ENCODE results near the gene ZNF516.
"Not testable (repeated sequence)": the region's sequence is repeated elsewhere in the genome, so short reads cannot be mapped to it uniquely, and the experiment has no call there.

Gene ZNF516

GRCh38 chr18:76495006-76495370, at the start of gene ZNF516:
ZNF516 (minus strand) TSS chr18:76495242; CDS start chr18:76443054, 52,188 bp downstream.
- peak; percentile 86 for DNase-seq (ENCODE audit: low spot score)

DNA sequence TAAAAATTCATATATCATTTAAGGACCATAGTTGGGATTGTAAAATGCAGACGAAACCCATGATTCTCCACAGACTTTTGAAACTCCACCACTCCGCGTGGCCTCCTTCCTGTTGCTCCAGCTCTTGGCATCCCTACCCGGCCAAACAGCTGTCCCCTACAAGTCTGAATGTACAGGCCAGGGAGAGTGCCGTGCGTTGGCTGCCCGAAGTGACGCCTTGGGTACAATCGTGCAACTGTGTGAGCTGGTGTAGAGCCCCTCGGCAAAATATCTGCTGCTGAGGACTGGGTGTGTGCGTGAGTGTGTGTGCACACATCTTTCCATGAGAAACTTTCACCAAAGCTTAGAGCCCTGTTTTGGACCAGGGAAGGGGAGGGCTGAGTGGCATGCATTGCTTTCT, 43.8 kb upstream of the ZNF516 start:
- no peak for DNase-seq (ENCODE audit: low spot score)

DNA sequence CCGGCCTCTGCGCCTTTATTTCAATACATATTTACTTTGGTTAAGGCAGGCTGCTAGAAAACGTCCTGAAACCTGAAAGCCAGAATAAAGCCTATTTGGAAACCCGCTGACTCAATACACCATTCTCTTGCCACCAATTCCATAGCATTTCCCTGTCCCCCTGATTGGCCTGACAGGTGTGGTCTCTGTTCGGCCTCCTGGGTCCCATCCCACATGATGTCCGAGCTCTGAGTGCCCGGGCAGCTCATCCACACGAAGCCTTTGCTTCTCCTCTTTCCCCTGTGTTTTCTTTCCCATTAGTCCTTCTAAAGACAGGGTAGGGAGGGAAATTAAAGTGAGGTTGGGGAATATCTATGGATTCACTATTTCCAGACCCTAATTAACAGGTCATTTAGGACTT, 42.6 kb upstream of the ZNF516 start:
- no peak for DNase-seq (ENCODE audit: low spot score)

GRCh38 chr18:76536593-76536992, 41.6 kb upstream of the ZNF516 start:
- DNase-seq (ENCODE audit: low spot score) = not testable (repeated sequence)

GRCh38 chr18:76532875-76533274, 37.8 kb upstream of the ZNF516 start:
- no peak for DNase-seq (ENCODE audit: low spot score)

GRCh38 chr18:76530846-76531245, 35.8 kb upstream of the ZNF516 start:
- peak; percentile 88 for DNase-seq (ENCODE audit: low spot score)

DNA sequence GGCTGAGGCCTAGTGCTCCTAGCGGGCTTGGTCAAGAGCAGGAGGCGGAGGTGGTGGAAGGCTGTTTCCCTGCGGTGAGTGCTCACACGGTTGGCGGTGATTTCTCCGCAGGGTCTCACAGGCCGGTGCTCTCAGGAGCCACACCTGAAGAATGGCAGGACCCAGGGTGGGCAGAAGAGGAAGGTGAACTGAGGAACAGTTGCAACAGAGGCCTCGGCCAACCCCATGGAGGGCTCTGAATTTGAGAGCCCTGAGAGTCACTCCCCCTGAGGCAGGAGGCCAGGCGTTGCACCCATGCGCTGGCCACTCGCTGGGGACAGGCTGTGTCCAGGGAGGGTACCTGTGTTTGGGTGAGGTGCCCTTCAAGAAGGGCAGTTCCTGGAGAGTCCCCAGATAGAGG, 35.3 kb upstream of the ZNF516 start:
- no peak for DNase-seq (ENCODE audit: low spot score)

DNA sequence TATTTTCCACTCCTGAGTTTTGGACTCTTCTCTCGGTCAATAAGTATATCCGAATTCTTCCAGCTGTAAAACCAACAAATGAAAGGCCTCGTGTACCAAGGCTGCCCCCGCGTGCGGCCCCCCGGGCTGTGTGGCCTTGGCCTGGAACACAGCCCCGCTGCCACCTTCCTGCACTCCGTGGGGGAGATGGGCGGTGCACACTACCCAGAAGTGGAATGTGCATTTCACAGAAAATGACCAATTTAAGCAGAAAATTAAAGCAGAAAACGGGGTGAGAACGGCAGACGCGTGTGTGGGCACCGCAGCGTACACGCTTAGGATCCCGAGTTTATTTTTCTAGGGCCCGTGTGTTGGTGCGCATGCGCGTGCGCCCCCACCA, 34.4 kb upstream of the ZNF516 start:
- no peak for DNase-seq (ENCODE audit: low spot score)

GRCh38 chr18:76528477-76529432, 33.7 kb upstream of the ZNF516 start:
- DNase-seq (ENCODE audit: low spot score) = no peak

GRCh38 chr18:76525911-76526310, 30.9 kb upstream of the ZNF516 start:
- DNase-seq (ENCODE audit: low spot score) = no peak

DNA sequence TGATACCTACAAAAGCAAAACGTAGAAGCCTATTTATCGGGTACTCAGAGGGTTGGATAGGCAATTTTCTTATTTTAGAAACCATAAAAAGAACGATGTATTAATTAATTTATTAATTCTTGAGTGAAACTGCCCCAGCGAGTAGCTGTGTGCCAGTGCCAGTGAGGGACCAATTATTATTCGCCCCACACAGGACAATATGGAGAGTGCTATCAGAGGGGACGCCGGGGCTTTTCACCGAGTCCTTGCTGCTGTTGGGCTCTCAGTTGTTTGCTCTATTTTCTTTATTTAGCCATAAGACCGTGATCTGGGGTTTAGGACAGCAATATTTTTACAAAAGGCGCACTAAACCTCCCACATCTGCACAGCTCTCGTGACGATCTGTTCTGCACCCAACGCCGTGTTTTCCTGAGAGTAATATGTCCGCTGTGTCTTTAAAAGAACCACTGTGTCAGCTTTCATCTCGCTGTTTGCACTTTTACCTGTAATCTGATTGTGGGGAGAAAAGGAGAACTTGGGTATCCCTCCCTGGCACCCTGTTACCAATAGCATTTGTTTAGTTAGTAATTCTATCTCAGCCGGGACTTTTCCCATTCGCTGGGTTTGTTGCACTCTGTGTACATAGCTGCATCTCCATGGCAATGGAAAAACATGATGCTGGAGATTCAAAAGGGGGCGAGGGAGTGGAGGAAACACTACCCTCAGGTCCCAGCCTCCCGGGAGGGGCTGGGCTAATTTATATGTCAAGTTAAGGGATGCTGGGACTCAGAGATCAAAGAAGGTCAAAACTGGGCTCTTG, 30.1 kb upstream of the ZNF516 start:
- DNase-seq (ENCODE audit: low spot score) = no peak

GRCh38 chr18:76524477-76524876, 29.4 kb upstream of the ZNF516 start:
- no peak for DNase-seq (ENCODE audit: low spot score)

GRCh38 chr18:76522551-76522950, 27.5 kb upstream of the ZNF516 start:
- no peak for DNase-seq (ENCODE audit: low spot score)

DNA sequence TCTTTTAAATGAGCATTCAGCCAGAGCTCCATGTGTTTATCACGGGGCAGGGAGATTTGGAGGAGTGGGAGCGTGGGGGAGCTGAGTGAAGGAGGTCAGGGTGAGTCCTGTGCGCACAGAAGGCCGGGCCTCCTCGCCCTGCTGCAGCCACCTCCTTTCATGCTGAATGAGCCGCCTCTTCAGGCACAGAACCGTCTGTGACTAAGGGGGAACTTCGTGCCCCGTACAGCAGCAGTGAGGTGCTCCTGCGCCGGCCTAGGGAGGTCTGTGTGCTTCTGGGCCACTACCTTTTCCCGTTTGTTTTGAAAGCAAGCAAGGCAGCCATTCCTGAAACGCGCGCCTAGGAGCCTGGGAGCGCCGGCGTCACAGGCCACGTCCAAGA, 27.1 kb upstream of the ZNF516 start:
- no peak for DNase-seq (ENCODE audit: low spot score)

DNA sequence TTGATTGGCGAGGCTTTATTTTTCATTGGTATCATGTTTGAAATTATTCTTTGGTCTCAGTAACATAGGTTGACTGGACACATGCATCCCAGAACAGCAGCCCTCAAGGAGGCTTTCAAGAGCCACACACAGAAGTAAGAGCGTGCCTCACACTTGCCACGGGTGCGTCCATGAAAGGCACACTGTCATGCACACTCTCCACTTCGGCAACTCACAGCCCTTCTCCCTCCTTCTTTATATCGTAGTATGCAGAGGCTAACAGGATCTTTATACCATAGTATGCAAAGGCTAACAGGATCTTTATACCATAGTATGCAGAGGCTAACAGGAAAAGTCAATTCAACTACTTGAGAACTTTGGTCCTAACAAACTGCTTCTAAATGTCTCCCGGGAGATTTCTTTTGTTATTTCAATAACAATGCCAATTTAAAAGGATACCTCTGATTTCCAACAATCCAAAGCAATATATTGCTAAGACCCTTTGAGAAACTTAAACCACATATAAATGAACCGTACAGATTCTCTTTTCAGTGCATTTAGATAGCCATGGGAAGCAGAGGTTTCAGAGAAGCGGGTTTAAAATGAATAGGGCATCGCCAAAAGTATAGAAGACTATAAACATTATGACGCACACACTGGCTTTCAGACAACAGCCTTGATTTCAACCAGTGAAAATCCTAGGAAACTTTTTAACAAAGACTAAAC, 26.5 kb upstream of the ZNF516 start:
- no peak for DNase-seq (ENCODE audit: low spot score)

DNA sequence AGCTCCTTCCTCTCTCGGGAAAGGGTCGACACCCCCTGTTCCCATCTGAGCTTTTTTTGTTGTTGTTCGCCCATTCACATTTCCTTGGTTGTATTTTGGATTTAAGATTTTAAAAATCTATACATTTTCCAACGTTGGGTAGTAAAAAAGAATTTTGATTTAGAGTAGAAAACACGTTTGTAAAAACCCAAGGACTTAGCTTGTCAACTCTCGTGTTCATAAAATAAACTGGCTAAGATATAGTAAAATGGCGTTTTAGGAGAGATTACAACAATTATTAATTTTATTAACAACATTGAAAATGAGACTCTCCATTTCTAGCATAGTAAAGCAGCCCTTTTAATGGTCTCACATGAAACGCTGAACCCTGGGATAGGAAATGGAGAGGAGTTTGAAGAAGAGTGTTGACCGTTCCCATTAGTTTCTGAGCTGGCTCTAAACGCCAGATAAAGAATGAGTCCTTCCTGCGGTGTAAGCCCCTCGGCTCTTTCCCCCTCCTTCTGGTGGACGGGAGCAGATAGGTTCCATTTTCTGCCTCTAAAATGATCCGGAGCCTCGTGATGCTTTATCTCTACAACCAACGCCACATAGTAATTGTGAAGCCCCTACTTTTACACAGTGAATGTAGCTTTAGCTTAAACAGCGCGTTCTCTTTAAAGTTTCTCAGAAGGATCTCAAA, 24.0 kb upstream of the ZNF516 start:
- no peak for DNase-seq (ENCODE audit: low spot score)

DNA sequence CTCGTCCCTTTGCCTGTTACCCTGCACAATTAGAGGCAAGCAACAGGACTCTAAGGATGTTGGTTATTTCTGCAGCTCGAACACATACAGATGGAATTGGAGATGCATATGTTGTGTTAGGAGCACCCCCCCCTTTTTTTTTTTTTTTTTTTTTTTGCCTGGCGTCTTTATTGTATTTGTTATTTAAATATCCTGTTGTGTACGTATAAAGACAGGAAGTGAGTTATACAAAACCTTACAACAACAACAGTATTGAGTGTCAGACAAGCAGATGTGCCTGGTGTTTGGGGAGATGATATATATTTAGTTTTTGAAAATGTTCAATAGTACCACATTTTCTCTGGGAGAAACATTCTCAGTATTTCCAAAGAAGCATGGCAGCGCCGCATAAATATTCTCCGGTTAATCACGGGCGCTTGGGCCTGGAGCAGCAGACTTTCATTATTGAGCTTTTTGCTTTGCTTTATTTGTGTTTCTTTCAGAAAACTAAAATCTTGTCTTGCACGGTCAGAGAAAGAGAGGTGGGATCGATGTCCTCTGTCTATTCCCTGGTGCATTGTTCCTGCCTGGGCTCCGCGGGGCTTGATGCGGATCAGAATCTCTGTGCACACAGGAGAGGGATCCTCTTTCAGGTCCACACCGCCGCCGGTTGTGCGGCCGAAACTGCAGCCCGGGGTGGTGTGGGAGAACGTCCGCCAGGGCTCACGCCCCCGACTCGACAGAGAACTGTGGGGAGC, 23.2 kb upstream of the ZNF516 start:
- DNase-seq (ENCODE audit: low spot score) = no peak

DNA sequence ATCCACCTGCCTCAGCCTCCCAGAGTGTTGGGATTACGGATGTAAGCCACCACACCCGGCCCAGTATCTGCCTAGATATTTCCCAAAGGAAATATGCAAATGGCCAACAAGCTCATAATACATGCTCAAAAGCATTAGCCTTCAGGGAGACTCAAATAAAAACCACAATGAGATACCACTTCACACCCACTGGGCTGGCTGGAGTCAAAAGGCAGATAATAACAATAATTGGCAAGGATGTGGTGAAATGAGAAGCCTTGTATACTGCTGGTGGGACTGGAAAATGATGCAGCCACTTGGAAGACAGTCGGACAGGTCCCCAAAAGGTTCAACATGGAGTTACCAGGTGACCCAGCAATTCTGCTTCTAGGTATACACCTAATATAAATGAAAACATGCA, 20.5 kb upstream of the ZNF516 start:
- DNase-seq (ENCODE audit: low spot score) = no peak

GRCh38 chr18:76514573-76514972, 19.5 kb upstream of the ZNF516 start:
- DNase-seq (ENCODE audit: low spot score) = no peak

DNA sequence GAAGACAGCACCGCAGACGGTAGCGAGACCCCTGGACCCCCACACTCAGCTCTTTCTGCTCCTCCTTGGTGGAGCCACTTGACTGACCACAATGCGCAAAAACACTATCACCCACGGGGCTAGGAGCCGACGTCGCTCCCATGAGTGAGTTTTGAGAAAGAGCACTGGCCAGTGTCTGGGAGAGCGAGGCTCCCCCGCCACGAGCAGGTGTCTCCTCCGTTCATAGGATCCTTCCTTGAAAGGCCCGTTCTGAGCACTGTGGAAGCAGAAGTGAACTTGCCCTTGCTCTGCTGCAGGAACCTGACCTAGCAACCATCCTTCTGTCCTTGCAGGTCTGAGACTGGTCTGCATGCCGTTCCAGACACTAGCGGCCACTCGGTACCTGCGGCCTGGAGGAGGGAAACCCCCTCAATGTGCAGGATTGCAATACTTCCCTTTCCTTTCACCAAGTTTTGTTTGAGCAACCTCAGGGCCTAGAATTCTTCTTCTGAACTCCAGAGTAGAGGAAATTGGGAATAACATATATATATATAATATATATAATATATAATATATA, 12.9 kb upstream of the ZNF516 start:
- DNase-seq (ENCODE audit: low spot score) = no peak

Measured in D341Med (cell line).